Keratinocyte (primary cell): ENCODE data around the gene CREB5.

ENCODE experiments used
- CTCF ChIP-seq, 3 experiments: IDR thresholded peaks in 1 of 3; conservative IDR thresholded peaks in 1 of 3; optimal IDR thresholded peaks in 1 of 3; 2 replicates in 2 of 3; 3 replicates in 1 of 3; pipeline versions ENCODE3 to v1.5.1; 2011; ENCODE audit warnings: low read length in 3 of 3, mild to moderate bottlenecking in 3 of 3, moderate library complexity in 2 of 3, control low read depth in 1 of 3, inconsistent platforms in 1 of 3; ENCODE audit not compliant: insufficient read depth in 2 of 3; ENCODE audit errors: extremely low read depth in 1 of 3
- EZH2 ChIP-seq: IDR thresholded peaks from one replicate; pipeline ENCODE4 v1.6.1; 2012; ENCODE audit warnings: inconsistent platforms, mild to moderate bottlenecking, low read length, moderate library complexity

- TF ChIP-seq CTCF (optimal IDR thresholded peaks at IDR 0.05 in 1 of 3, IDR thresholded peaks at IDR 0.05 in 1 of 3, conservative IDR thresholded peaks at IDR 0.05 in 1 of 3; ENCODE audit: extremely low read depth in 1 of 3, insufficient read depth in 2 of 3, low read length in 3 of 3) = no peak
- no peak for TF ChIP-seq EZH2
Observed at GRCh38 chr7:28608731-28609130, 196.4 kb downstream of the CREB5 start.
